HEK293 (cell line): ENCODE results near the gene HMOX1.
A peak's percentile ranks its signal among the peaks of the same experiment; 100 is the strongest.

Source experiments
- CTCF ChIA-PET: fragments of 350-600 bp; formaldehyde crosslinking; extraction: SDS; loops from one replicate; lab custom pipeline; 2021; ENCODE audit warnings: antibody characterized with exemption; lab: Yijun Ruan, JAX
- POLR2A ChIA-PET: fragments of 300-600 bp; formaldehyde crosslinking; extraction: SDS; loops from one replicate; lab custom pipeline; 2020; ENCODE audit warnings: antibody characterized with exemption, inconsistent platforms; lab: Yijun Ruan, JAX
- H3K27ac ChIP-seq: fragments of 200-500 bp; sonication (Bioruptor generic); 2 replicates; pipeline ENCODE4 v1.5.1; 2014; ENCODE audit warnings: low read depth, low read length, control low read depth, inconsistent platforms; ENCODE audit errors: extremely low read depth
- H3K36me3 ChIP-seq, 2 experiments: fragments of 200-500 bp in 1 of 2; sonication (Bioruptor generic) in 1 of 2; 1 replicate in 1 of 2; 2 replicates in 1 of 2; pipeline ENCODE4 v1.5.1; 2014 to 2017; ENCODE audit warnings: inconsistent platforms in 2 of 2, low read length in 2 of 2; ENCODE audit not compliant: control insufficient read depth in 2 of 2, insufficient read depth in 1 of 2
- H3K4me1 ChIP-seq: fragments of 200-500 bp; sonication (Bioruptor generic); 2 replicates; pipeline ENCODE4 v1.5.1; 2014; ENCODE audit warnings: mild to moderate bottlenecking, low read length, inconsistent platforms; ENCODE audit not compliant: control insufficient read depth, insufficient read depth
- H3K4me3 ChIP-seq: 2 replicates; pipeline ENCODE4 v1.5.1; 2011; ENCODE audit warnings: low read depth, mild to moderate bottlenecking, control low read depth, low read length, moderate library complexity
- H3K9me3 ChIP-seq: fragments of 200-500 bp; sonication (Bioruptor generic); 2 replicates; pipeline ENCODE4 v1.5.1; 2014; ENCODE audit warnings: low read depth, low read length, inconsistent platforms; ENCODE audit not compliant: control insufficient read depth, insufficient read depth
- GLIS2 ChIP-seq: fragments of 450-650 bp; formaldehyde crosslinking; IDR thresholded peaks from 2 replicates; pipeline ENCODE4 v1.5.1; 2016; ENCODE audit warnings: missing biosample characterization, missing genetic modification characterization
- YY1 ChIP-seq: fragments of 450-650 bp; formaldehyde crosslinking; IDR thresholded peaks from 2 replicates; pipeline ENCODE4 v1.5.1; 2018; ENCODE audit warnings: missing biosample characterization, missing genetic modification characterization
- ZFP37 ChIP-seq: fragments of 450-650 bp; formaldehyde crosslinking; IDR thresholded peaks from 2 replicates; pipeline ENCODE4 v1.5.1; 2016; ENCODE audit warnings: missing biosample characterization, missing genetic modification characterization
- ZFP69B ChIP-seq: fragments of 450-650 bp; formaldehyde crosslinking; IDR thresholded peaks from 2 replicates; pipeline ENCODE4 v1.5.1; 2016; ENCODE audit warnings: missing biosample characterization, missing genetic modification characterization
- ZNF121 ChIP-seq: fragments of 450-650 bp; formaldehyde crosslinking; IDR thresholded peaks from 2 replicates; pipeline ENCODE4 v1.5.1; 2016; ENCODE audit warnings: missing biosample characterization, missing genetic modification characterization
- ZNF157 ChIP-seq: fragments of 450-650 bp; formaldehyde crosslinking; IDR thresholded peaks from 2 replicates; pipeline ENCODE4 v1.5.1; 2016; ENCODE audit warnings: missing biosample characterization, missing genetic modification characterization
- ZNF174 ChIP-seq: fragments of 450-650 bp; formaldehyde crosslinking; IDR thresholded peaks from 2 replicates; pipeline ENCODE4 v1.5.0; 2017; ENCODE audit warnings: missing biosample characterization, mild to moderate bottlenecking, missing genetic modification characterization
- ZNF175 ChIP-seq: fragments of 450-650 bp; formaldehyde crosslinking; IDR thresholded peaks from 2 replicates; pipeline ENCODE4 v1.5.1; 2016; ENCODE audit warnings: missing biosample characterization, missing genetic modification characterization
- ZNF362 ChIP-seq: fragments of 450-650 bp; formaldehyde crosslinking; IDR thresholded peaks from 2 replicates; pipeline ENCODE4 v1.5.1; 2016; ENCODE audit warnings: missing biosample characterization, missing genetic modification characterization
- ZNF404 ChIP-seq: fragments of 450-650 bp; formaldehyde crosslinking; IDR thresholded peaks from 2 replicates; pipeline ENCODE4 v1.5.1; 2017; ENCODE audit warnings: missing biosample characterization, missing genetic modification characterization
- ZNF473 ChIP-seq: fragments of 450-650 bp; formaldehyde crosslinking; IDR thresholded peaks from 2 replicates; pipeline ENCODE4 v1.5.1; 2017; ENCODE audit warnings: missing biosample characterization, missing genetic modification characterization
- ZNF48 ChIP-seq: fragments of 450-650 bp; formaldehyde crosslinking; IDR thresholded peaks from 2 replicates; pipeline ENCODE4 v1.5.1; 2016; ENCODE audit warnings: missing biosample characterization, missing genetic modification characterization
- ZNF529 ChIP-seq: fragments of 450-650 bp; formaldehyde crosslinking; IDR thresholded peaks from 2 replicates; pipeline ENCODE4 v1.5.1; 2017; ENCODE audit warnings: missing genetic modification characterization, missing biosample characterization; ENCODE audit not compliant: insufficient replicate concordance
- ZNF600 ChIP-seq: fragments of 450-650 bp; formaldehyde crosslinking; IDR thresholded peaks from 2 replicates; pipeline ENCODE4 v1.5.1; 2016; ENCODE audit warnings: missing biosample characterization, missing genetic modification characterization
- ZNF624 ChIP-seq: fragments of 450-650 bp; formaldehyde crosslinking; IDR thresholded peaks from 2 replicates; pipeline ENCODE4 v1.5.1; 2017; ENCODE audit warnings: missing biosample characterization, missing genetic modification characterization
- ZNF629 ChIP-seq: fragments of 450-650 bp; formaldehyde crosslinking; IDR thresholded peaks from 2 replicates; pipeline ENCODE4 v1.5.1; 2017; ENCODE audit warnings: missing biosample characterization, missing genetic modification characterization
- ZNF707 ChIP-seq: fragments of 450-650 bp; formaldehyde crosslinking; IDR thresholded peaks from 2 replicates; pipeline ENCODE4 v1.5.1; 2016; ENCODE audit warnings: missing biosample characterization, missing genetic modification characterization
- ZNF768 ChIP-seq: fragments of 450-650 bp; formaldehyde crosslinking; IDR thresholded peaks from 2 replicates; pipeline ENCODE4 v1.5.1; 2018; ENCODE audit warnings: missing biosample characterization, mild to moderate bottlenecking, missing genetic modification characterization
- ZNF837 ChIP-seq: fragments of 450-650 bp; formaldehyde crosslinking; IDR thresholded peaks from 2 replicates; pipeline ENCODE4 v1.5.1; 2016; ENCODE audit warnings: missing biosample characterization, missing genetic modification characterization
- ZSCAN18 ChIP-seq: fragments of 450-650 bp; formaldehyde crosslinking; IDR thresholded peaks from 2 replicates; pipeline ENCODE4 v1.5.1; 2016; ENCODE audit warnings: missing biosample characterization, missing genetic modification characterization

HMOX1 gene

GRCh38 chr22:35398591-35398973 lies 17.7 kb downstream of the HMOX1 start:
- POLR2A ChIA-PET = interaction anchor here (0.7 to 1.6 kb wide), 2 partner anchors 18 to 307 kb away, joined by 3 to 8 read pairs; partner anchors contain the start of gene HMOX1
- no peak for TF ChIP-seq ZNF837 (tag by site-specific recombination)
- TF ChIP-seq ZNF707 (tag by site-specific recombination) = no peak
- TF ChIP-seq ZNF121 (tag by site-specific recombination) = peak; percentile 95
- TF ChIP-seq, all 188 proteins: peak for 1
- Histone ChIP-seq H3K27ac (no peak overlapping the region), H3K4me1 (peaks cover 10% of the 10 kb centered on the region), H3K9me3 (no peaks in the 10 kb centered on the region), H3K4me3 (no peak overlapping the region), H3K36me3 (peaks cover 15 to 31% of the 10 kb centered on the region in 2 experiments; a peak in 2 of 3 replicates)
- CTCF ChIA-PET = interaction anchor here (1.3 kb wide), 1 partner anchor 47 kb away, joined by 3 read pairs; no protein-coding TSS in a partner anchor

GRCh38 chr22:35399114-35399677 lies 18.3 kb downstream of the HMOX1 start:
- no peak for TF ChIP-seq ZNF175 (tag by site-specific recombination)
- no peak for TF ChIP-seq ZNF629 (tag by site-specific recombination)
- TF ChIP-seq GLIS2 (tag by site-specific recombination) = no peak
- no peak for TF ChIP-seq ZNF362
- no peak for TF ChIP-seq ZNF600 (tag by site-specific recombination)
- TF ChIP-seq ZNF174 (tag by site-specific recombination) = no peak
- TF ChIP-seq ZNF404 (tag by site-specific recombination) = no peak
- no peak for TF ChIP-seq ZFP37
- TF ChIP-seq ZNF768 (tag by site-specific recombination) = no peak
- TF ChIP-seq ZFP69B (tag by site-specific recombination) = no peak
- no peak for TF ChIP-seq ZNF48 (tag by site-specific recombination)
- no peak for TF ChIP-seq ZNF529 (tag by site-specific recombination)
- no peak for TF ChIP-seq ZNF624 (tag by site-specific recombination)
- TF ChIP-seq ZNF157 (tag by site-specific recombination) = no peak
- no peak for TF ChIP-seq YY1
- TF ChIP-seq ZNF473 = no peak
- TF ChIP-seq ZSCAN18 (tag by site-specific recombination) = no peak

More at GRCh38 chr22:35399114-35399677, 18.3 kb downstream of the HMOX1 start:
- H3K4me1 ChIP-seq = peaks cover 5% of the 10 kb centered on the region
- peak overlapping the region; percentile 92 for H3K27ac ChIP-seq
- ChIA-PET CTCF (interaction anchor here (0.6 to 1.3 kb wide), 2 partner anchors 10 to 48 kb away, joined by 3 to 4 read pairs; no protein-coding TSS in a partner anchor), POLR2A (interaction anchor here (0.7 to 0.8 kb wide), 3 partner anchors 10 to 306 kb away, joined by 3 to 8 read pairs (median 3); no protein-coding TSS in a partner anchor)
- peak overlapping the region; percentile 58 for H3K4me3 ChIP-seq
- H3K9me3 ChIP-seq = no peaks in the 10 kb centered on the region
- peaks cover 21 to 34% of the 10 kb centered on the region in 2 experiments for H3K36me3 ChIP-seq
